Adipocyte (in vitro differentiated cells): ENCODE results near the gene UBA1.

ENCODE experiments used
- DNase-seq: peaks from one replicate; pipeline ENCODE4 v3.0.0-alpha.2; 2015; ENCODE audit warnings: low read depth
- H3K27me3 ChIP-seq: replicated peaks from 2 replicates; pipeline ENCODE4 v1.7.0; 2013; ENCODE audit warnings: mild to moderate bottlenecking, low read length, moderate library complexity; ENCODE audit not compliant: control insufficient read depth, insufficient read depth
- H3K36me3 ChIP-seq: 2 replicates; pipeline ENCODE4 v1.7.0; 2013; ENCODE audit warnings: low read length, mild to moderate bottlenecking, moderate library complexity; ENCODE audit not compliant: control insufficient read depth, insufficient read depth, severe bottlenecking
- H3K4me1 ChIP-seq: 2 replicates; pipeline ENCODE4 v1.7.0; 2013; ENCODE audit warnings: mild to moderate bottlenecking, low read length, moderate library complexity; ENCODE audit not compliant: control insufficient read depth, insufficient read depth
- H3K4me3 ChIP-seq: 2 replicates; pipeline ENCODE4 v1.7.0; 2013; ENCODE audit warnings: mild to moderate bottlenecking, low read length, moderate library complexity
- H3K9ac ChIP-seq: 2 replicates; pipeline ENCODE4 v1.7.0; 2013; ENCODE audit warnings: mild to moderate bottlenecking, low read length, moderate library complexity
- H3K9me3 ChIP-seq: 2 replicates; pipeline ENCODE4 v1.7.0; 2013; ENCODE audit warnings: mild to moderate bottlenecking, low read length, moderate library complexity; ENCODE audit not compliant: control insufficient read depth

Gene UBA1

GRCh38 chrX:47172549-47172948 is 21.1 kb upstream of the UBA1 start:
- Histone ChIP-seq H3K4me3 (no peak overlapping the region), H3K4me1 (peaks cover 8% of the 10 kb centered on the region), H3K9me3 (no peaks in the 10 kb centered on the region), H3K27me3 (peaks cover 7% of the 10 kb centered on the region), H3K9ac (no peak overlapping the region), H3K36me3 (peaks cover 49% of the 10 kb centered on the region)
- no peak for DNase-seq

DNA sequence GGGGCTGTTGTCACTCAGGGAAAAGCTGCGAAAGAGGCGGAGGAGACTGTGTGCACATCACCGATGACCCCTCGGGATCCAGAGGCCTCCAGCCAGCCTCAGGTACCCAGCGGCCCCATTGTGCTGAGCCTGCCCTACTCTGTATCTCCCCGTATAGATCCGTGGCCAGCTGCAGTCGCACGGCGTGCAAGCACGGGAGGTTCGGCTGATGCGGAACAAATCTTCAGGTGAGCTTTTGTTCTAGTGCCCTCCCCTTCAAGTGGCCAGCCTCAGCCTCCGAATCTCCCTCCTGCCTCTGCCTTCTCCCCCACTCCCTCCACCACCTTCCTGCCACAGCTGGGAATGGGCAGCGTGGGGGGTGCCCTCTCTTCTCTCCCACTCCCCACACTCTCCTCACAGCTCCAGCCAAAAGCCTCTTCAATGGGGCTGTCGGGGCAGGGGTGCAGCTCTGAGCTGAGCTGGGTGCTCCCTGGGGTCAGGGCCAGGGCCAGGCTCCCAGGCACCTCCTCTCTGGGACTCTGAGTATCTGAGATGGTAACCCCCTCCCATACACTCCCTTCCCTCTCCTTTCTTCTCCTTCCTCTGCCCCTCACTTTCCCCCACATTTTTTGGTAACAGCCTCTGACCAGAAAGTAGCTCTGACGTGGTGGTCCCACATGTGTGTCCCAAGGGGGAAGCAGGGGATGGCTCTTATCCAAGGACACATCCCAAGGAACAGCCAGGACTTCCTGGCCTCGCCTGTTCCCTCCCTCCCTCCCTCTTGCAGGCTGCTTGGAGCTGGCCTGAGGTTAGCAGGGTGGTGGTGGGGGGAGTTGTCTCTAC is 20.4 kb upstream of the UBA1 start:
- H3K9me3 ChIP-seq: no peaks in the 10 kb centered on the region
- no peak overlapping the region for H3K4me3 ChIP-seq
- peaks cover 49% of the 10 kb centered on the region for H3K36me3 ChIP-seq
- H3K27me3 ChIP-seq: peaks cover 7% of the 10 kb centered on the region
- no peak for DNase-seq
- H3K9ac ChIP-seq: no peak overlapping the region
- peaks cover 8% of the 10 kb centered on the region for H3K4me1 ChIP-seq

DNA sequence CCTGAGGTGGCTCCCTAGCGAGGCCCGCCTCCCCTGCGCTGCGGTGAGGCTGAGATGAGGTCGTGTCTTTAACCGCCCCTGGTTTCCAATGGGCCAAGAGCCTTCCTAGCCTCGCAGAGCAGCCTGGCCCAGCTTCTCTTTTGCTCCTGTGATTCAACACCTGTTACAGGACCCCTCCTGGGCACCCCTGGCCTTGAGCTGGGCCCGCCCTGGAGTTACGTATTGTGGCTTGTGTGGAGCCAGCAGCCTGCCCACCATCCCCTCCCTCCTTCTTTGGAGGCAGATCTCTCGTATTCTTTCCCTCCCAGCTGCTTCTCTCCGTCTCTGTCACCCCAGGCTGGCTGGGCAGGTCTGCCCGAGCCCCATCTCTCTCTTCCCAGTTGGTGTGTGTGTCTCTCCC is 19.3 kb upstream of the UBA1 start:
- H3K9ac ChIP-seq: no peak overlapping the region
- H3K27me3 ChIP-seq: peaks cover 7% of the 10 kb centered on the region
- H3K9me3 ChIP-seq: no peaks in the 10 kb centered on the region
- H3K36me3 ChIP-seq: peaks cover 51% of the 10 kb centered on the region
- peaks cover 14% of the 10 kb centered on the region for H3K4me1 ChIP-seq
- H3K4me3 ChIP-seq: no peak overlapping the region
- no peak for DNase-seq

DNA sequence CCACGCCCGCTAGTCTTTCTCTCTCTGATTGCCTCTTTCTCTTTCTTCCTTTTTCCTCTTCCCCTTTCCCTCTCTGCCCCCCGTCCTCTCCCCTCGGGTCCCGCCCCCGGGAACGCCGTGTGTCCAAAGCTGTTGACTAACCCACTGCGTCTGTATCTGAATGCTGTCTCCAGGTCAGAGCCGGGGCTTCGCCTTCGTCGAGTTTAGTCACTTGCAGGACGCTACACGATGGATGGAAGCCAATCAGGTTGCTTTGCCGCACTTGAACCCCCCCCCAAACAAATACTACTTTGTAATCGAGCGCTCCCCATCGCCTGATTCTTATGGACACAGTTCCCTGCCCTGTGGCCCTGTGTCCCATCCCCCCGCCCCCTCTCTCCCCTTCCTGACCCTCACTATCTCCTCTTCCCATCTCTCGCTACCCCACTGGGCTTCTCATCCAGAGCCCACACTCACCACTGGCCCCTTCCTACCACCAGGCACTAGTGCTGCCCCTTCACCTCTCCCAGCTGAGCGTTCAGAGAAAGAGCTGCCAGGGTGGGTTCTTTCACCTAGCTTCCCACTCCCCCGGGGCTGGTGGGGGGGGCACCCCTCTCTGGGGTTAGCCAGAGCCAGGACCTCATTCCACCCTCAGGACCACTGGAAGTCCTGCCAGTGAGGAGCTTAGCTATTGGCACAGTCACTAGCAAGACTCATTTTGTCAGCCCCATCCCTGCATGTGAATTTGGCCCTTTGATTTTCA is 18.6 kb upstream of the UBA1 start:
- no peak for DNase-seq
- H3K36me3 ChIP-seq: peaks cover 46% of the 10 kb centered on the region

DNA sequence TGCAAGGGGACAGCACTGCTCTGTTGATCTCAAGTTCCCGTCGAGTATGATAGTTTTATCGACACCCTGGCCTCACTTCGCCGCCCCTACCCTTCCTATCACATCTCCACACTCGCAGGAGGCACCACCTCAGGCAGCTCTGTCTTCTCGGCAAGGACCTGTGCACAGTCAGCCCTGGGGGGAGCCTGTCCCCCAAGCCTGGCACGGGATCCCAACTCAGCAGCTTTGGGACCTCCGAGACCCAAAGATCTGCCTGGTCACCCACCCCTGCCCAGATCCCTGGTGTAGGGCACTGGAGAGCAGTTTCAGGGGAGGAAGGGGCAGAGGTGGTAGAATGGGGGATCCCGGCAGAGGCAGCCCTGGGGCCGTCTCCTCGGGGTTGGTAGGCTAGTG is 18.0 kb upstream of the UBA1 start:
- H3K9me3 ChIP-seq: no peaks in the 10 kb centered on the region
- no peak for DNase-seq
- peaks cover 11% of the 10 kb centered on the region for H3K4me1 ChIP-seq
- H3K4me3 ChIP-seq: no peak overlapping the region
- peaks cover 7% of the 10 kb centered on the region for H3K27me3 ChIP-seq
- H3K9ac ChIP-seq: no peak overlapping the region
- peaks cover 50% of the 10 kb centered on the region for H3K36me3 ChIP-seq

More for the DNA sequence above, 18.6 kb upstream of the UBA1 start:
- Histone ChIP-seq H3K9ac (no peak overlapping the region), H3K4me1 (peaks cover 16% of the 10 kb centered on the region), H3K27me3 (peaks cover 7% of the 10 kb centered on the region), H3K9me3 (no peaks in the 10 kb centered on the region), H3K4me3 (no peak overlapping the region)

- Histone ChIP-seq H3K36me3 (peaks cover 52% of the 10 kb centered on the region), H3K9me3 (no peaks in the 10 kb centered on the region), H3K4me1 (peaks cover 9% of the 10 kb centered on the region), H3K27me3 (peaks cover 8% of the 10 kb centered on the region), H3K4me3 (no peak overlapping the region), H3K9ac (no peak overlapping the region)
- no peak for DNase-seq
These were observed 17.4 kb upstream of the UBA1 start for GRCh38 chrX:47176101-47176740.

DNA sequence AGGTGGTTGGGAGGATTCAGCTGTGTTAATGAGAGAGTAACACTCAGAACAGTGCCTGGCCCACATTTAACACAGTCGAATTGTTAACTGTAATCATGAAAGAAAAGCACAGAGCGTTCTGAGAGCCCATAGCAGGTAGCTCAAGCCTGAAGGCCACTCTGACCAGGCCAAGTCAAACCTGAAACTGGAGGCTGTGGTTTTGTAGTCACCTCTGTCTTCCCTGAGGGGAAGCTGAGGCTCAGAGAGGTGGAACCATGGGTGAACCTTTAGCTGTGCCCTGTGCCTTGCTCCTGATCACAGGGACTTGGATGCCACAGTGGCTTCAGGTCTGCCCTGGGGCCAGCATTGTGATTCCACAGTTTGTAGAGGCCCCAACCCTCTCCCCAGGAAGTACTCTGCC is 16.6 kb upstream of the UBA1 start:
- DNase-seq: no peak
- Histone ChIP-seq H3K9ac (no peak overlapping the region), H3K4me3 (no peak overlapping the region), H3K27me3 (peaks cover 10% of the 10 kb centered on the region), H3K9me3 (no peaks in the 10 kb centered on the region), H3K4me1 (peaks cover 9% of the 10 kb centered on the region), H3K36me3 (peaks cover 57% of the 10 kb centered on the region)

DNA sequence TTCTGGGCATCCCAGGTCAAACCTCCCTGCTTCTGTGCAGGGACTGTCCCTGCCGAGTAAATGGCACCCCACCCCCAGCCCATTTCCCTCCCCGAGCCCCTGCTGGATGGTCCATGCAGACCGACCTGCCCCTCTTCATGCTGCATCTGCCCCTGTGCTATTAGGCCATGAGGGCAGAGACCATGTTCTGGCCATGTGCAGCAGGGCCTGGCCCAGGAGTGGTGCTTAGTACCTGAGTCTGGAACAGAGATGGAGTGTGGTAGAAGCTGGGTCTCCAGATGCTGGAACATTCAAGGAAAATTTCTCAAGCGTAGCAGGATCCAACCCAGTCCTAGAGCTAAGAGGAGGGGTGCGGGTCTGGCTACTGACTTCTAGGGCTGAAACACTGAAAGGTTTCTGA is 15.3 kb upstream of the UBA1 start:
- no peak for DNase-seq
- Histone ChIP-seq H3K9me3 (no peaks in the 10 kb centered on the region), H3K9ac (no peak overlapping the region), H3K4me3 (no peak overlapping the region), H3K27me3 (peaks cover 14% of the 10 kb centered on the region), H3K4me1 (peaks cover 9% of the 10 kb centered on the region), H3K36me3 (peaks cover 58% of the 10 kb centered on the region)

DNA sequence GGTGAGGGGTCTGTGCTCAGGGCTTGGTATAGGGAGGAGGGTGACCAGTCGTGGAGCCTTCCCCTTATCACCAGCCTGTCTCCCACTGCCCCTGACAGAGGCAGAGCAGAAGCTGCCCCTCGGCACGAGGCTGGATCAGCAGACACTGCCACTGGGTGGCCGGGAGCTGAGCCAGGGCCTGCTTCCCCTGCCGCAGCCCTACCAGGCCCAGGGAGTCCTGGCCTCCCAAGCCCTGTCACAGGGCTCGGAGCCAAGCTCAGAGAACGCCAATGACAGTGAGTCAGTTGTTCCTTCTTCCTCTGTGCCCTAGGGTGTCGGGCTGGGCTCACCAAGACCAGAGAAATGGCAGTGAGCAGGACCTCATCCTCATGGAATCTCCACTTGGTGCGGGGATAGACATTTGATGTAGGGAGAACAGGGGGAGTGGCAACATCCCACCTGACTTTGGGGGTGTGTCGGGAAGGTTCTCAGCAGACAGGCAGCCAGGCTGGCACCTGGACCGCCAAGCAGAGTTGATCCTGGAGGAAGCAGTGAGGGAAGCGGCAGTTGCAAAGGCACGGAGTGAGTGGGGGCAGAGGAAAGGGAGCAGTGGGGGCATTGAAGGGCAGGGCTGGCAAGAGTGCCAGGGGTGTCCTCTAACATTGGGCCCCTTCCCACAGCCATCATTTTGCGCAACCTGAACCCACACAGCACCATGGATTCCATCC is 14.3 kb upstream of the UBA1 start:
- no peaks in the 10 kb centered on the region for H3K9me3 ChIP-seq
- peak overlapping the region; percentile 32 for H3K9ac ChIP-seq
- H3K36me3 ChIP-seq: peaks cover 54% of the 10 kb centered on the region
- DNase-seq: no peak
- H3K4me3 ChIP-seq: no peak overlapping the region
- peaks cover 9% of the 10 kb centered on the region for H3K4me1 ChIP-seq
- H3K27me3 ChIP-seq: peaks cover 14% of the 10 kb centered on the region

- no peaks in the 10 kb centered on the region for H3K9me3 ChIP-seq
- no peak overlapping the region for H3K9ac ChIP-seq
- no peak overlapping the region for H3K4me3 ChIP-seq
- H3K36me3 ChIP-seq: peaks cover 56% of the 10 kb centered on the region
- no peak for DNase-seq
- peaks cover 9% of the 10 kb centered on the region for H3K4me1 ChIP-seq
- peaks cover 14% of the 10 kb centered on the region for H3K27me3 ChIP-seq
These were observed 13.7 kb upstream of the UBA1 start for GRCh38 chrX:47179928-47180255.

GRCh38 chrX:47180346-47180745 is 13.3 kb upstream of the UBA1 start:
- Histone ChIP-seq H3K36me3 (peaks cover 58% of the 10 kb centered on the region), H3K9ac (no peak overlapping the region), H3K4me3 (no peak overlapping the region), H3K4me1 (peaks cover 9% of the 10 kb centered on the region), H3K27me3 (peaks cover 13% of the 10 kb centered on the region), H3K9me3 (no peaks in the 10 kb centered on the region)
- no peak for DNase-seq
